HPDE6-E6E7 (cell line): ENCODE measurements around the gene SULT4A1.
"Not testable (repeated sequence)": the region's sequence is repeated elsewhere in the genome, so short reads cannot be mapped to it uniquely, and the experiment has no call there.

Experiments used
- DNase-seq: peaks from one replicate; pipeline ENCODE4 v3.0.0; 2011; ENCODE audit warnings: missing footprints; ENCODE audit errors: extremely low spot score

SULT4A1 gene

GRCh38 chr22:43887391-43887790 lies 25.1 kb upstream of the SULT4A1 start:
- DNase-seq = no peak

GRCh38 chr22:43886231-43886630 lies 23.9 kb upstream of the SULT4A1 start:
- DNase-seq = no peak

- DNase-seq = no peak
These were observed 23.5 kb upstream of the SULT4A1 start for GRCh38 chr22:43885786-43886185.

- no peak for DNase-seq
These were observed 23.0 kb upstream of the SULT4A1 start for GRCh38 chr22:43885319-43885671.

GRCh38 chr22:43884600-43885318 lies 22.4 kb upstream of the SULT4A1 start:
- peak; percentile 29 for DNase-seq

GRCh38 chr22:43883719-43884415 lies 21.6 kb upstream of the SULT4A1 start:
- no peak for DNase-seq

GRCh38 chr22:43883012-43883661 lies 20.8 kb upstream of the SULT4A1 start:
- DNase-seq = peak; percentile 58

GRCh38 chr22:43882122-43882767 lies 19.9 kb upstream of the SULT4A1 start:
- DNase-seq = no peak

- no peak for DNase-seq
These were observed 19.1 kb upstream of the SULT4A1 start for GRCh38 chr22:43881091-43882061.

- no peak for DNase-seq
These were observed 18.3 kb upstream of the SULT4A1 start for GRCh38 chr22:43880541-43880991.

- no peak for DNase-seq
These were observed 17.7 kb upstream of the SULT4A1 start for GRCh38 chr22:43879901-43880540.

GRCh38 chr22:43878831-43879550 lies 16.7 kb upstream of the SULT4A1 start:
- DNase-seq = no peak

GRCh38 chr22:43878079-43878795 lies 15.9 kb upstream of the SULT4A1 start:
- DNase-seq = no peak

GRCh38 chr22:43876866-43877509 lies 14.7 kb upstream of the SULT4A1 start:
- no peak for DNase-seq

GRCh38 chr22:43869799-43870198 lies 7.5 kb upstream of the SULT4A1 start:
- no peak for DNase-seq

GRCh38 chr22:43869001-43869400 lies 6.7 kb upstream of the SULT4A1 start:
- not testable (repeated sequence) for DNase-seq

- DNase-seq = peak; percentile 41
These were observed 5.7 kb upstream of the SULT4A1 start for GRCh38 chr22:43867839-43868635.

GRCh38 chr22:43862882-43863202 lies 529 bp upstream of the SULT4A1 start:
- DNase-seq = no peak
